Activated naive CD8-positive, alpha-beta T cell (primary cell): ENCODE data around the gene FAM53A.

Experiments
- H3K27ac Mint-ChIP-seq: one replicate; pipeline ENCODE4 v1.8.0; 2021; ENCODE audit warnings: mixed read lengths
- H3K27me3 Mint-ChIP-seq: one replicate; pipeline ENCODE4 v1.8.0; 2021; ENCODE audit warnings: mixed read lengths
- H3K36me3 Mint-ChIP-seq: one replicate; pipeline ENCODE4 v1.8.0; 2021; ENCODE audit warnings: mixed read lengths
- H3K4me1 Mint-ChIP-seq: one replicate; pipeline ENCODE4 v1.8.0; 2021; ENCODE audit warnings: low read depth, mixed read lengths
- H3K4me3 Mint-ChIP-seq: one replicate; pipeline ENCODE4 v1.8.0; 2021; ENCODE audit warnings: mild to moderate bottlenecking, mixed read lengths
- H3K9me3 Mint-ChIP-seq: one replicate; pipeline ENCODE4 v1.8.0; 2021; ENCODE audit warnings: low read depth, mixed read lengths

The FAM53A gene

GRCh38 chr4:1721003-1721665, 37.0 kb upstream of the FAM53A start, which contains the start of the genes TACC3 and TMEM129:
Gene TACC3 (plus strand): TSS chr4:1721521. CDS start chr4:1723422, 1,901 bp downstream.
Gene TMEM129 (minus strand): TSS chr4:1721323. CDS start chr4:1720837, 486 bp downstream.
- Mint-ChIP-seq H3K9me3 (no peaks in the 10 kb centered on the region), H3K36me3 (peaks cover 5% of the 10 kb centered on the region), H3K4me3 (peak within 1 kb of the TSS; percentile 95), H3K27ac (peak within 1 kb of the TSS; percentile 99), H3K27me3 (no peaks in the 10 kb centered on the region), H3K4me1 (peaks cover 50% of the 10 kb centered on the region)

DNA sequence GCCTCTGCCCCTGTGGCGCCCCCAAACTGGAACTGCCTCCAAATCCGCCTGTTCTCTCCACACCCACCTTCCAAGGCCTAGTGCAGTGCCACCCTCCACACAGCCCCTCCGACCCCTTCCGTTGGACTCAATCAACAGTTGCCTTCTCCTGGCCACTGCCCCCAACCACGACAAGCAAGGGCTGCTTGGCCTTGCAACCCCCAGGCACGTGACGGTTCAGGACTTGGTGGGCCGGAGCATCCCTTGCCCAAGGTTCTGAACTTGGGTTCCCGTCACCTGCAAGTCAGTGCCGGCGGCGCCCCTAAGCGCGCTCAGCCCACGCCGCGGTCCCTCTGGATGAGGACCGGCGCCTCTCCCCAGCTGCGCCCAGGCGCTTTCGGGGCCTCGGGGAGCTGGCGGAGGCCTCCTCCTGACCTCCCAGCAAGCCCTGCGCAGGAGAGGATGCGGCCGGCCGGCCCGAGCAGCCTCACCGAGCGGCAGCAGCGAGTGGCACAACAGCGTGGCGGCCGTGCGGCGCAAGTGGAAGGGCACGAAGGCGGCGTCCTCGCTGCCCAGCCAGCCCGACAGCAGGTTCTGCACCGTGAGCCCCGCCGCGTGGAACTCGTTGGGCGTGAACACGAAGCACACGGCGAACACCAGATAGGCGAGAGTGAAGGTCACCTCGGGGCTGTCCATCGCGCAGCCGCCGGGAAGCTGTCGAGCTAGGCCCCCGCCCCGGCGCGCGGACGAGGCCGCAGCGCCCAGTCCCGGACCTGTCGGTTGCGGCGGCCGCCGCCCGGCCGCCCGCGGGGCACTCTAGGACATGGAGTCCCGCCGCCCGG, 36.3 kb upstream of the FAM53A start:
- H3K27me3 Mint-ChIP-seq, result no peaks in the 10 kb centered on the region
- peaks cover 5% of the 10 kb centered on the region for H3K36me3 Mint-ChIP-seq
- peak overlapping the region; percentile 92 for H3K27ac Mint-ChIP-seq
- H3K9me3 Mint-ChIP-seq, result no peaks in the 10 kb centered on the region
- peaks cover 50% of the 10 kb centered on the region for H3K4me1 Mint-ChIP-seq
- peak overlapping the region; percentile 94 for H3K4me3 Mint-ChIP-seq

- Mint-ChIP-seq H3K4me1 (peaks cover 48% of the 10 kb centered on the region), H3K27ac (no peak overlapping the region), H3K27me3 (no peaks in the 10 kb centered on the region), H3K36me3 (peaks cover 4% of the 10 kb centered on the region), H3K4me3 (peak overlapping the region; percentile 94), H3K9me3 (no peaks in the 10 kb centered on the region)
Observed at GRCh38 chr4:1718095-1718850, 34.2 kb upstream of the FAM53A start.

- no peak overlapping the region for H3K4me3 Mint-ChIP-seq
Observed at GRCh38 chr4:1717129-1718094, 33.3 kb upstream of the FAM53A start.

GRCh38 chr4:1716065-1716945, 32.2 kb upstream of the FAM53A start:
- Mint-ChIP-seq H3K4me1 (peaks cover 34% of the 10 kb centered on the region), H3K27me3 (no peaks in the 10 kb centered on the region), H3K36me3 (peaks cover 2% of the 10 kb centered on the region)

More at GRCh38 chr4:1717129-1718094, 33.3 kb upstream of the FAM53A start:
- H3K27me3 Mint-ChIP-seq, result no peaks in the 10 kb centered on the region
- no peaks in the 10 kb centered on the region for H3K36me3 Mint-ChIP-seq
- peaks cover 39% of the 10 kb centered on the region for H3K4me1 Mint-ChIP-seq
- no peaks in the 10 kb centered on the region for H3K9me3 Mint-ChIP-seq
- no peak overlapping the region for H3K27ac Mint-ChIP-seq

DNA sequence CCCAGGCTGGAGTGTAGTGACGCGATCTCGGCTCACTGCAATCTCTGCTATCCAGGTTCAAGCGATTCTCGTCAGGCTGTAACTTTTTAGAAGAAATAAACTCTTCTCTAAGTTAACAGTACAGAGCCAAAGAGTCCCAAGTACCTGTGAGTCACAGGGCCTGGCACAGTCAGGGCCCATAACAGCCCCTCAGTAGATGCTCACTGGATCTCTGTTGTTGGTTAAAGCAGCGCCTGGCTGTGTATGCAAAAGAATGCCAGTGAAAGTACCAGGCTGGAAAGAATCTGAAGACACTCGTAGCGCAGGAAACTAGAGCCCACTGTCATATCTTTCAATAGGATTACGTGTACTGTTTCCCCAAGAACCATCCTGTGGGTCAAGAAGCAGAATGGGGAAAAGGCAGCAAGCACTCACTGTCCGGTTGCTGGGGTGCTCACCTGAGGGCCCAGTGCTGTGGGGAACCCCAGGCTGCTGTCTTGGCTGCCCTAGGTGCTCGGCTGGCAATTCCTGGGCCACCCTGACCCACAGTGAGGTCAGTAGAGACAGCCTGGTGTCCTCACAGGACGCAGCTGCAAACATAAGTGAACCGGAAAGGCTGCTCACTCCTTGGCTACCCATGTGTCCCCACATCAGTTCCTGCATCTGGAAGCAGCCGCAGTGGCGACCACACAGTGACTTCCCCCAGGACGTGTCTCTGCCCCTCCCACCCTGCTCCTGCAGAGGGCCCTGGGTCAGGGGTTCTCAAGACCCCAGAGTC, 31.1 kb upstream of the FAM53A start:
- no peaks in the 10 kb centered on the region for H3K27me3 Mint-ChIP-seq
- H3K4me3 Mint-ChIP-seq, result peak overlapping the region; percentile 99
- peak overlapping the region; percentile 64 for H3K27ac Mint-ChIP-seq
- H3K36me3 Mint-ChIP-seq, result peaks cover 8% of the 10 kb centered on the region
- peaks cover 41% of the 10 kb centered on the region for H3K4me1 Mint-ChIP-seq
- no peaks in the 10 kb centered on the region for H3K9me3 Mint-ChIP-seq

More at GRCh38 chr4:1716065-1716945, 32.2 kb upstream of the FAM53A start:
- Mint-ChIP-seq H3K4me3 (no peak overlapping the region), H3K27ac (no peak overlapping the region), H3K9me3 (no peaks in the 10 kb centered on the region)

GRCh38 chr4:1714303-1715001, 30.3 kb upstream of the FAM53A start:
- Mint-ChIP-seq H3K9me3 (no peaks in the 10 kb centered on the region), H3K36me3 (peaks cover 11% of the 10 kb centered on the region), H3K27ac (peak overlapping the region; percentile 98), H3K27me3 (no peaks in the 10 kb centered on the region), H3K4me3 (peak overlapping the region; percentile 99), H3K4me1 (peaks cover 42% of the 10 kb centered on the region)

DNA sequence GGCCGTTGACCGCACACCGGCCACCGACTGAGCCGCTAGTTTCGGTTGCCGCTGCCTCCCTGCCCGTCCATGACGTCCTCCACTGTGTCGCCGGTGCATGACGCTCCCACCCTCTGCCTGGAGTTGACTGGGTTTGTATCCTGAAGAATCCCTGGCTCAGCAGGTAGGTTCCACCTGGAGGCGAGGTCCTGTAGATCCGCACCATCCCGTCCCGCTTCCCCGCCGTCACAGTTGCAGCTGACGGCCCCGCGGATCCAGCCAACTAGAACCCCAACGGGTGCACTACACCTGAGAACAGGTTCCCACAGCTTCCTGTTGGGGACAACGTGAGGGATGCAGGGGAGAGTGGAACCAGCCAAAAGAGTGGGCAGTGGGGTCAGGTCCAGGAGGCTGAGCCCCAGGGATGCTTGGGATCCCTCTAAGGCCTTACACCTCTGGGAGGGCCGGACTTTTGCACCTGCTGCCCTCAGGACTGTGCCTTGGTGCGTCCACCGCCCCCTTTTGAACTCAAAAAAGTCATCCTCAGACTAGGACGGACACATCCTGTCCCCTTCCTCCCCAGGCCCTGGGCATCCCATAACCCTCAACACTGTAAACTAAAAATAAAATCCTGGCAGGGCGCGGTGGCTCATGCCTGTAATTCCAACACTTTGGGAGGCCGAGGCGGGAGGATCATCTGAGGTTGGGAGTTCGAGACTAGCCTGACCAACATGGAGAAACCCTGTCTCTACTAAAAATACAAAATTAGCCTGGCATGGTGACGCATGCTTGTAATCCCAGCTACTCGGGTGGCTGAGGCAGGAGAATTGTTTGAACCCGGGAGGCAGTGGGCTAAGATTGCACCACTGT, 29.1 kb upstream of the FAM53A start:
- Mint-ChIP-seq H3K4me1 (peaks cover 48% of the 10 kb centered on the region), H3K9me3 (no peaks in the 10 kb centered on the region), H3K27me3 (no peaks in the 10 kb centered on the region), H3K4me3 (peak overlapping the region; percentile 99), H3K36me3 (peaks cover 11% of the 10 kb centered on the region), H3K27ac (peak overlapping the region; percentile 98)

DNA sequence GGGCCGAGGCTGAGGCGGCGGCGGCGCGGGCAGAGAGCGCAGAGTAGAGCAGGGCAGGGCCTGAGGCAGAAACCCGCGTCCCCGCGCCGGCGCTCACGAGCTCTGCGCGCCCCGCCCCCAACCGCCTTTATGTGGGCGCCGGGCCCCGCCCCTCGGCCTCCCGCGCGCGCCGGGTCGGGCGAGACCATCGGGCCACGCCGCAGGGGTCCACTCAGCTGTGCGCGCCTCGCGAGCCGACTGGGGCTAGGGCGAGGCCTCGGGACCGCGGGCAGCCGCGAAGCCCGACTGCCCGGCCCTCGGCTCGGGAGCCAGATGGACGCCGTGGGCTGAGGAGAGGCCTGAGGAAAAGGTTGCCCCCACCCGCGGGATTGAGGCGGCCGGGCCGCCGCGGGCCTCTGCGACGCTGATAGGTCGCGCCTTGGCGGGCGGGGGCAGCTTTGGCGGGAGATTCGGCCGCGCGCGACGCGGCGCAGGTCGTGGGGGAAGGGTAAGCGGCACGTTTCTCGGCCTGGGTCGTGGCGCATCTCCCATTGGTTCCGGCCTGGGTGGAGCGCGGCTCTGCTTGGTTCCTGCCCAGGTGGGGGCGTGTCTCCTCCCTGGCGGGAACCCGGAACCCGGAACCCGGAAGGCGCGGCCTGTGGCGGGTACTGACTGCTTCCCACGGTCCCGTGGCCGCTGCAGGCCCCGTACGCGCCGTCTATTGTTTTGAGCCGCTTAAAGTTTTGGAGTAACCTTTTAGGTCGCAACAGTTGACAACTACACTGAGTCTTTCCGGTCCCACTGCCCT, 28.3 kb upstream of the FAM53A start, which contains the start of gene SLBP:
Gene SLBP (minus strand): TSS at position 104 of the 787 bp plus-strand sequence. CDS start 131 bp downstream, outside the sequence.
- Mint-ChIP-seq H3K36me3 (peaks cover 13% of the 10 kb centered on the region), H3K4me3 (peak within 1 kb of the TSS; percentile 99), H3K27me3 (no peaks in the 10 kb centered on the region), H3K4me1 (peaks cover 52% of the 10 kb centered on the region), H3K27ac (peak within 1 kb of the TSS; percentile 98), H3K9me3 (no peaks in the 10 kb centered on the region)

DNA sequence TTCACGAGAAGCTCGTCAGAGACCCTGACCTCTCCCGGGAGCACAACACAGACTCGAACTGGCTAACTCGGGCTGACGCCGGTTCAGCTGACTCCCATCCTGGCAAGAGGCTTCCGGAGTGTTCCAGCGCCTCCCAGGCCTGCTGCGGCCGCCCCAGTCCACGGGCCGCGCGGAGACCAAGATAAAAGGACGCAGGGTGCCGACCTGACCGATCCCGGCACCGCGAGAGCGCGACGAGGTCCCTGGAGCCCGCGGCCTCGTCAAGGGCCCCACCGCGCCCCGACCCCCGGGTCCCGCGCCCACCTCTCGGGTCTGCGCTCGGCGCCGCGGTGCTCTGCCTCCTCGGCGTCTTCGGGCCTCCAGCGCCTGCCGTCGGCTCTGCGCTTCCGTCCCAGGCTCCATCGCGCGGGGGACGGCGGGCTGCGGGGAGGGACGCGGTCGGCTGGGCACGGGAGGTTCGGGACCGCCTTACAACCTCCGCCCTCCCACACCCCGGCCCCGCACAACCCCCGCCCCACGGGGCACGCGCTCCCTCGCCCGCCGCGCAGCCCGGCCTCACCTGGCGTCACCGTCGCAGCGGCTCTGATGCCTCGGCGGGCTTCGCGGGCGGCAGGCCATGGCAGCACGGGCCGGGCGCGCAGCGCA, 27.6 kb upstream of the FAM53A start:
- peaks cover 13% of the 10 kb centered on the region for H3K36me3 Mint-ChIP-seq
- H3K27me3 Mint-ChIP-seq, result no peaks in the 10 kb centered on the region
- H3K4me1 Mint-ChIP-seq, result peaks cover 51% of the 10 kb centered on the region
- peak overlapping the region; percentile 93 for H3K27ac Mint-ChIP-seq
- H3K4me3 Mint-ChIP-seq, result peak overlapping the region; percentile 99
- no peaks in the 10 kb centered on the region for H3K9me3 Mint-ChIP-seq
